Endothelial cell of umbilical vein (primary cell): Measurements from ENCODE around the gene ALOX5. TPM values are rescaled to one million over a fixed set of nuclear protein-coding genes. Genes with fewer than 3 reads are reported as not detected.

Source experiments
- BruUV-seq: library from RNA; stranded (reverse); fragments of 400-500 nt; replicated peaks from 2 replicates; lab custom pipeline; 2021; lab: Mats Ljungman, UMichigan
- CTCF ChIA-PET: fragments of 300-600, 350-600 bp; sonication (Branson Sonifier 250); formaldehyde crosslinking; loops from one replicate; lab custom pipeline; 2021; ENCODE audit warnings: antibody characterized with exemption, inconsistent platforms; lab: Charles Lee
- POLR2A ChIA-PET: fragments of 300-600, 350-600 bp; sonication (Branson Sonifier 250); formaldehyde crosslinking; loops from one replicate; lab custom pipeline; 2021; ENCODE audit warnings: antibody characterized with exemption, inconsistent platforms; lab: Charles Lee
- DNase-seq: peaks from one replicate; pipeline ENCODE4 v3.0.0-alpha.2; 2011; ENCODE audit warnings: low read depth, low spot score
- FAIRE-seq: peaks from 2 replicates; lab custom pipeline; 2011; peaks lifted over from hg19 to GRCh38; lab: Jason Lieb, UNC
- H2AFZ ChIP-seq: 2 replicates; pipeline ENCODE4 v1.6.0; 2012; ENCODE audit warnings: low read depth, low read length, control low read depth, inconsistent platforms
- H3K27ac ChIP-seq: 2 replicates; pipeline ENCODE4 v1.5.1; 2011; ENCODE audit warnings: low read depth, mild to moderate bottlenecking, control low read depth, low read length, moderate library complexity; ENCODE audit not compliant: insufficient read depth
- H3K27me3 ChIP-seq, 2 experiments: 2 replicates each; pipeline versions ENCODE4 v1.6.0 to v1.6.1; 2011; ENCODE audit warnings: low read length in 2 of 2, mixed read lengths in 1 of 2; ENCODE audit not compliant: control insufficient read depth in 2 of 2, insufficient read depth in 2 of 2
- H3K36me3 ChIP-seq, 2 experiments: 2 replicates in 1 of 2; 3 replicates in 1 of 2; pipeline ENCODE4 v1.5.1; 2011; ENCODE audit warnings: low read length in 2 of 2, mild to moderate bottlenecking in 1 of 2, moderate library complexity in 1 of 2; ENCODE audit not compliant: control insufficient read depth in 2 of 2, insufficient read depth in 2 of 2; ENCODE audit errors: extremely low read depth in 1 of 2
- H3K4me1 ChIP-seq: 3 replicates; pipeline ENCODE4 v1.5.1; 2011; ENCODE audit warnings: mild to moderate bottlenecking, low read length; ENCODE audit not compliant: control insufficient read depth, insufficient read depth; ENCODE audit errors: extremely low read depth
- H3K4me2 ChIP-seq: 2 replicates; pipeline ENCODE4 v1.6.1; 2011; ENCODE audit warnings: low read length, control low read depth, mixed read lengths; ENCODE audit not compliant: insufficient read depth
- H3K4me3 ChIP-seq, 3 experiments: fragments of 200-600 bp in 1 of 3; sonication (generic), shearing (Covaris generic) in 1 of 3; replicated peaks in 1 of 3; 2 replicates each; pipeline ENCODE4 v1.5.1; 2011 to 2016; ENCODE audit warnings: control low read depth in 3 of 3, low read length in 3 of 3, mild to moderate bottlenecking in 2 of 3, inconsistent platforms in 1 of 3, low read depth in 1 of 3, moderate library complexity in 1 of 3; ENCODE audit not compliant: insufficient read depth in 1 of 3
- H3K79me2 ChIP-seq: 2 replicates; pipeline ENCODE4 v1.6.0; 2012; ENCODE audit warnings: low read length, inconsistent platforms; ENCODE audit not compliant: control insufficient read depth, insufficient read depth
- H3K9ac ChIP-seq: replicated peaks from 2 replicates; pipeline ENCODE3; 2011; ENCODE audit warnings: low read length, control low read depth; ENCODE audit not compliant: insufficient read depth; ENCODE audit errors: extremely low read depth
- H3K9me1 ChIP-seq: replicated peaks from 3 replicates; pipeline ENCODE4 v1.6.0; 2011; ENCODE audit warnings: mild to moderate bottlenecking, low read length; ENCODE audit not compliant: control insufficient read depth, insufficient read depth; ENCODE audit errors: extremely low read depth
- H3K9me3 ChIP-seq: replicated peaks from 2 replicates; pipeline ENCODE4 v1.5.1; 2012; ENCODE audit warnings: low read length, inconsistent platforms; ENCODE audit not compliant: control insufficient read depth, insufficient read depth
- H4K20me1 ChIP-seq: replicated peaks from 2 replicates; pipeline ENCODE3; 2011; ENCODE audit warnings: mild to moderate bottlenecking, low read length; ENCODE audit not compliant: control insufficient read depth, insufficient read depth; ENCODE audit errors: extremely low read depth
- CTCF ChIP-seq, 2 donors: IDR thresholded peaks; 1 replicate in 1 of 2; 2 replicates in 1 of 2; pipeline ENCODE4 v1.5.1; 2011; ENCODE audit warnings: low read length in 2 of 2, mild to moderate bottlenecking in 2 of 2, moderate library complexity in 2 of 2, control low read depth in 1 of 2, inconsistent platforms in 1 of 2, low read depth in 1 of 2; ENCODE audit not compliant: insufficient read depth in 1 of 2; ENCODE audit errors: extremely low read depth in 1 of 2
- EZH2 ChIP-seq: IDR thresholded peaks from 2 replicates; pipeline ENCODE4 v1.6.1; 2012; ENCODE audit warnings: borderline replicate concordance, low read depth, mild to moderate bottlenecking, moderate library complexity, low read length, inconsistent platforms; ENCODE audit not compliant: severe bottlenecking
- FOS ChIP-seq: IDR thresholded peaks from 2 replicates; pipeline ENCODE4 v1.6.1; 2011; ENCODE audit warnings: mild to moderate bottlenecking, low read length, moderate library complexity, borderline replicate concordance; ENCODE audit not compliant: insufficient read depth
- GATA2 ChIP-seq: IDR thresholded peaks from 2 replicates; pipeline ENCODE4 v1.7.0; 2011; ENCODE audit warnings: low read depth, mild to moderate bottlenecking, moderate library complexity, mixed read lengths, low read length; ENCODE audit not compliant: insufficient read length, insufficient read depth
- JUN ChIP-seq: IDR thresholded peaks from 2 replicates; pipeline ENCODE4 v1.6.1; 2011; ENCODE audit warnings: borderline replicate concordance, low read depth; ENCODE audit not compliant: insufficient read length, insufficient read depth
- MAX ChIP-seq: IDR thresholded peaks from 2 replicates; pipeline ENCODE4 v1.6.1; 2011; ENCODE audit not compliant: insufficient read depth, insufficient read length
- MYC ChIP-seq: IDR thresholded peaks from one replicate; pipeline ENCODE4 v1.6.1; 2011; ENCODE audit warnings: mild to moderate bottlenecking, low read depth, low read length
- POLR2A ChIP-seq: IDR thresholded peaks from 2 replicates; pipeline ENCODE4 v1.6.1; 2012; ENCODE audit warnings: low read depth, mild to moderate bottlenecking, control low read depth, low read length
- POLR2AphosphoS5 ChIP-seq: IDR thresholded peaks from 2 replicates; pipeline ENCODE4 v1.6.1; 2012; ENCODE audit warnings: low read depth, mild to moderate bottlenecking, control low read depth, low read length, moderate library complexity; ENCODE audit not compliant: insufficient read depth
- dilution Hi-C: fragments of 300-500 bp; cut with MboI; formaldehyde crosslinking; loops from one replicate; pipeline ENCODE4 v1.15.0; 2019; ENCODE audit warnings: low sequenced_read_pairs; ENCODE audit not compliant: extremely low pct_ligation_motif_present
- intact Hi-C: fragments of 100-400 bp; cut with micrococcal nuclease; formaldehyde crosslinking; loops from one replicate; pipeline ENCODE4 v1.10.0; 2022
- polyA plus RNA-seq, 4 experiments: library from polyadenylated mRNA; depleted of rRNA in 3 of 4; stranded (reverse) in 3 of 4; unstranded in 1 of 4; fragments of >200 nt; gene quantifications; 2 replicates each; pipeline versions ENCODE4 v1.2.1 to v1.2.3, GENCODE V29; 2011 to 2012; ENCODE audit warnings: missing spikeins in 1 of 4
- total RNA-seq: library from RNA; stranded (reverse); gene quantifications from 2 replicates; pipeline ENCODE4 v1.2.3, GENCODE V29; 2021

The ALOX5 gene
- total and polyA plus RNA-seq, 2 donors (not counting 3 experiments of a cell fraction or from before 2014, with no cell fraction given) = 0.04 TPM; not detected in 1

GRCh38 chr10:45424668-45425404 is 50.8 kb downstream of the ALOX5 start:
- Histone ChIP-seq H2AFZ (no peak overlapping the region), H3K9ac (no peak overlapping the region), H3K4me3 (no peak overlapping the region), H3K27ac (no peak overlapping the region), H3K4me1 (peaks cover 7% of the 10 kb centered on the region), H3K79me2 (no peaks in the 10 kb centered on the region), H3K4me2 (no peak overlapping the region), H3K36me3 (no peaks in the 10 kb centered on the region), H4K20me1 (no peaks in the 10 kb centered on the region), H3K9me1 (no peaks in the 10 kb centered on the region), H3K27me3 (peaks cover 0 to 2% of the 10 kb centered on the region in 2 experiments), H3K9me3 (no peaks in the 10 kb centered on the region)
- dilution Hi-C loops = no loop called here
- TF ChIP-seq POLR2A (no peak), MAX (no peak), POLR2AphosphoS5 (no peak), GATA2 (no peak), EZH2 (no peak), CTCF (IDR thresholded peaks at IDR 0.05; ENCODE audit: extremely low read depth in 1 of 2, insufficient read depth in 1 of 2, low read depth in 1 of 2, low read length in 2 of 2) (no peak), MYC (no peak), JUN (no peak), FOS (no peak)
- DNase-seq = peak; percentile 52
- BruUV-seq = no TSS peak
- intact Hi-C loops = loop anchor here (5.0 kb wide), 1 partner anchor 623 kb away; no protein-coding TSS in a partner anchor
- no peak for FAIRE-seq
- ChIA-PET POLR2A (no interaction called here), CTCF (no interaction called here)
